ENCODE results near the gene UHMK1. TPM values are rescaled to one million over a fixed set of nuclear protein-coding genes. Genes with fewer than 3 reads are reported as not detected.

Gene UHMK1
- total RNA-seq, 1 experiment from 2014 or later = 62.2 TPM

DNA sequence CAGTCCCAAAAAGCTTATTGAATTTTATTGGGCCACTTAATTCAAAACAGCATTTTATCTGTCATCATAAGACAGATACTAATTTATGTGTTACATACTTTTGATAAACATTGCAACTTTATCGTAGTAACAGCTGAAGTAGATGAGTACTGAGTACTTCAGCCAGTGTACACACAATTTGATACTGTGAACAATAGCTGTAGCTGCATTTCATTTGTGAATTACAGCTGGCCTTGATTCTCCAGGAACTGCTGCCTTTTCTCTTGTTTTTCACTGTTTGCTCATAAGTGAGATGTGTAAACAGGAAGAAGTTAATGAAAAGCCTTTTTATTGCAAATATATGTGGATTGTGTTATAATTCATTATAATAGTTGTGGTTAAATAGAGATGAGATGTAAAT, 74.1 kb downstream of the UHMK1 start:
- no TSS peak for BruUV-seq (replicated peaks)
- intact Hi-C loops (cut with micrococcal nuclease; ENCODE audit: unreplicated experiment) = no loop called here
- no peaks in the 10 kb centered on the region for H3K9me3 ChIP-seq (ENCODE audit: low read depth, low read length, poor library complexity, severe bottlenecking)
- no peak for DNase-seq (ENCODE audit: low spot score)
- peaks cover 10% of the 10 kb centered on the region for H3K4me1 ChIP-seq (ENCODE audit: insufficient read depth, low read length, poor library complexity, severe bottlenecking)
- H3K27me3 ChIP-seq (replicated peaks; ENCODE audit: insufficient read depth, low read depth, low read length, poor library complexity) = no peaks in the 10 kb centered on the region
- peak overlapping the region; percentile 16 for H3K27ac ChIP-seq (ENCODE audit: low read depth, low read length, poor library complexity, severe bottlenecking)
- no peak for TF ChIP-seq EZH2 (IDR thresholded peaks at IDR 0.05; ENCODE audit: borderline replicate concordance, low read depth, low read length, poor library complexity, severe bottlenecking)
- TF ChIP-seq, protein P1, sequence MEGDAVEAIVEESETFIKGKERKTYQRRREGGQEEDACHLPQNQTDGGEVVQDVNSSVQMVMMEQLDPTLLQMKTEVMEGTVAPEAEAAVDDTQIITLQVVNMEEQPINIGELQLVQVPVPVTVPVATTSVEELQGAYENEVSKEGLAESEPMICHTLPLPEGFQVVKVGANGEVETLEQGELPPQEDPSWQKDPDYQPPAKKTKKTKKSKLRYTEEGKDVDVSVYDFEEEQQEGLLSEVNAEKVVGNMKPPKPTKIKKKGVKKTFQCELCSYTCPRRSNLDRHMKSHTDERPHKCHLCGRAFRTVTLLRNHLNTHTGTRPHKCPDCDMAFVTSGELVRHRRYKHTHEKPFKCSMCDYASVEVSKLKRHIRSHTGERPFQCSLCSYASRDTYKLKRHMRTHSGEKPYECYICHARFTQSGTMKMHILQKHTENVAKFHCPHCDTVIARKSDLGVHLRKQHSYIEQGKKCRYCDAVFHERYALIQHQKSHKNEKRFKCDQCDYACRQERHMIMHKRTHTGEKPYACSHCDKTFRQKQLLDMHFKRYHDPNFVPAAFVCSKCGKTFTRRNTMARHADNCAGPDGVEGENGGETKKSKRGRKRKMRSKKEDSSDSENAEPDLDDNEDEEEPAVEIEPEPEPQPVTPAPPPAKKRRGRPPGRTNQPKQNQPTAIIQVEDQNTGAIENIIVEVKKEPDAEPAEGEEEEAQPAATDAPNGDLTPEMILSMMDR (conservative IDR thresholded peaks at IDR 0.05; ENCODE audit: low read depth, low read length) = no peak
- no peak overlapping the region for H3K4me3 ChIP-seq (ENCODE audit: low read depth, low read length, poor library complexity, severe bottlenecking)
- H3K36me3 ChIP-seq (ENCODE audit: insufficient read depth, low read length, poor library complexity, severe bottlenecking) = peaks cover 46% of the 10 kb centered on the region
- ChIA-PET CTCF (no interaction called here), POLR2A (ENCODE audit: low non-redundant PET) (no interaction called here)

DNA sequence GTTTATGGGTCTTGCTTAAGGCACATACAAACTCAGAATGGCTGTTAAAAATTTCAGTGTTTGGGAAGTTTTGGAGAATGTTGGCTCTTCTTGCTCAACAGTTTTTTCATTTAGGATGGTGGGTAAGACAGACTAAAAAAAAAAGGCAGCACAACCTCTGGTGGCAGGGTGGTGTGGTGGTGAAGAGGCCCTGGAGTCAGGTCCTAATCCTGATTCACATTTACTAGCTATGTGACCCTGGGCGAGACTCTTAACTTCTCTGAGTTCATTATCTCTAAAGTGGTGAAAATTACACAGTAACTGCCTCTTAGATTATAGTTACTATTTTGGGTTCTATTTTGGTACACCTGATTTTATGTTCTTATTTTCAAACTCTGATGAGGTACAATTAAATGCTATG, 75.5 kb downstream of the UHMK1 start:
- ChIA-PET POLR2A (ENCODE audit: low non-redundant PET) (no interaction called here), CTCF (no interaction called here)
- Histone ChIP-seq H3K36me3 (ENCODE audit: insufficient read depth, low read length, poor library complexity, severe bottlenecking) (peaks cover 41% of the 10 kb centered on the region), H3K9me3 (ENCODE audit: low read depth, low read length, poor library complexity, severe bottlenecking) (no peaks in the 10 kb centered on the region), H3K27me3 (replicated peaks; ENCODE audit: insufficient read depth, low read depth, low read length, poor library complexity) (no peaks in the 10 kb centered on the region), H3K4me3 (ENCODE audit: low read depth, low read length, poor library complexity, severe bottlenecking) (no peak overlapping the region), H3K27ac (ENCODE audit: low read depth, low read length, poor library complexity, severe bottlenecking) (no peak overlapping the region), H3K4me1 (ENCODE audit: insufficient read depth, low read length, poor library complexity, severe bottlenecking) (peaks cover 14% of the 10 kb centered on the region)
- no TSS peak for BruUV-seq (replicated peaks)
- TF ChIP-seq, protein P1 (conservative IDR thresholded peaks at IDR 0.05; ENCODE audit: low read depth, low read length) = no peak
- no peak for TF ChIP-seq EZH2 (IDR thresholded peaks at IDR 0.05; ENCODE audit: borderline replicate concordance, low read depth, low read length, poor library complexity, severe bottlenecking)
- intact Hi-C loops (cut with micrococcal nuclease; ENCODE audit: unreplicated experiment) = no loop called here
- DNase-seq (ENCODE audit: low spot score) = no peak

DNA sequence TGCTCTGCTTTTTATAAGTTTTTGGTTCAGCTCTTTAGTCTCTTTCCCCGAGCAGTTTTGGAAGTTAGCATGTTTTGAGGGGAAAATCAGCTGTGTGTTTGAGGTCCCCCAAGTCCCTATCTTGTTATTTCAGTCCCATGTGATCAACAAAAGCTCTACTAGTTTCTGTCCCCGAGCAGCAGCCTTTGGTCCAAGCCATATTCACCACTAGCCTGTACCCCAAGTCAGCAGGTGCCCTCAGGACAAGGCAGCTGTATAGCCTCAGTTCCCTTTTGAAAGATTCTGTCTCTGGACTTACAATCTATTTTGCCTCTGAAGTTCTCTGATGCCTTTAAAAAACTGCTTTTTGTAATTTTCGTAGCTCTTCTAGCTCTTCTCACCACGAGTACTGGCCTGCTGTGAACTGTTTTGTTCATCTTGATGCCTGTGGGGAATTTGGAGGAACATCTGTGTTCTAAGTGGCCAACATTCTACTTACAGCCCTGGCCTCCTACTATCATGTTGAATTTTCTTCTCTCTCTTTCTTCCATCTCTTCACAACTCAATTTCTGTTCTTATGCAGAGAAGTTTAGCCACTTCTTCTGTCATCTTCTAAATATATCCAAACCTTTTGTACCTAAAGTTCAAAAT, 80.6 kb downstream of the UHMK1 start:
- ChIA-PET POLR2A (ENCODE audit: low non-redundant PET) (no interaction called here), CTCF (no interaction called here)
- peak; percentile 23 for DNase-seq (ENCODE audit: low spot score)
- TF ChIP-seq, protein P1 (conservative IDR thresholded peaks at IDR 0.05; ENCODE audit: low read depth, low read length) = no peak
- TF ChIP-seq EZH2 (IDR thresholded peaks at IDR 0.05; ENCODE audit: borderline replicate concordance, low read depth, low read length, poor library complexity, severe bottlenecking) = no peak
- Histone ChIP-seq H3K9me3 (ENCODE audit: low read depth, low read length, poor library complexity, severe bottlenecking) (no peaks in the 10 kb centered on the region), H3K4me1 (ENCODE audit: insufficient read depth, low read length, poor library complexity, severe bottlenecking) (peaks cover 9% of the 10 kb centered on the region), H3K27me3 (replicated peaks; ENCODE audit: insufficient read depth, low read depth, low read length, poor library complexity) (no peaks in the 10 kb centered on the region), H3K36me3 (ENCODE audit: insufficient read depth, low read length, poor library complexity, severe bottlenecking) (peaks cover 55% of the 10 kb centered on the region), H3K4me3 (ENCODE audit: low read depth, low read length, poor library complexity, severe bottlenecking) (no peak overlapping the region), H3K27ac (ENCODE audit: low read depth, low read length, poor library complexity, severe bottlenecking) (peak overlapping the region; percentile 54)
- BruUV-seq (replicated peaks) = no TSS peak
- intact Hi-C loops (cut with micrococcal nuclease; ENCODE audit: unreplicated experiment) = no loop called here

Data from A673 (cell line).